Measurements from ENCODE around the gene SCN8A. TPM values are rescaled to one million over a fixed set of nuclear protein-coding genes. Genes with fewer than 3 reads are reported as not detected.
A peak's percentile ranks its signal among the peaks of the same experiment; 100 is the strongest.

The SCN8A gene
- total RNA-seq, 1 experiment from 2014 or later: 5.4 TPM

DNA sequence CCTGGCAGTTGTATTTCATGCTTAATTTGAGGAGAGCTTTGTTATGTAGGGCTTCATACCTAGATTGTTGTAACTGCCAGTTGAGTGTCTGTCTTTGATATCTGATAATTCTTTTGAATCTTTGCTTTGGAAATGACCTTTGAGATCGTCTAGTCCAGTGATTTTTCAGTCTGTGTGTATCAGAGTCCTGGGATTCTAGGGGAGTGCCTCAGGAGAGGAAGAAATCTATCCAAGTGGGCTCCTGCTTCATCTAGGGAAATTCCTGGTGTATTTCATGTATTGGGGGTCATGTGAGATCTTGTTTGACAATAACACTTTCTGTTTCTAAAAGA lies 158.9 kb downstream of the SCN8A start:
- intact Hi-C loops (cut with micrococcal nuclease; ENCODE audit: unreplicated experiment): no loop called here
- H3K27ac ChIP-seq (ENCODE audit: low read depth, low read length, poor library complexity, severe bottlenecking): no peak overlapping the region
- peaks cover 10% of the 10 kb centered on the region for H3K4me1 ChIP-seq (ENCODE audit: insufficient read depth, low read length, poor library complexity, severe bottlenecking)
- no TSS peak for BruUV-seq (replicated peaks)
- H3K36me3 ChIP-seq (ENCODE audit: insufficient read depth, low read length, poor library complexity, severe bottlenecking): no peaks in the 10 kb centered on the region
- no peak for DNase-seq (ENCODE audit: low spot score)
- CTCF ChIA-PET: no interaction called here
- H3K27me3 ChIP-seq (replicated peaks; ENCODE audit: insufficient read depth, low read depth, low read length, poor library complexity): no peaks in the 10 kb centered on the region
- POLR2A ChIA-PET (ENCODE audit: low non-redundant PET): no interaction called here
- TF ChIP-seq, protein P1, sequence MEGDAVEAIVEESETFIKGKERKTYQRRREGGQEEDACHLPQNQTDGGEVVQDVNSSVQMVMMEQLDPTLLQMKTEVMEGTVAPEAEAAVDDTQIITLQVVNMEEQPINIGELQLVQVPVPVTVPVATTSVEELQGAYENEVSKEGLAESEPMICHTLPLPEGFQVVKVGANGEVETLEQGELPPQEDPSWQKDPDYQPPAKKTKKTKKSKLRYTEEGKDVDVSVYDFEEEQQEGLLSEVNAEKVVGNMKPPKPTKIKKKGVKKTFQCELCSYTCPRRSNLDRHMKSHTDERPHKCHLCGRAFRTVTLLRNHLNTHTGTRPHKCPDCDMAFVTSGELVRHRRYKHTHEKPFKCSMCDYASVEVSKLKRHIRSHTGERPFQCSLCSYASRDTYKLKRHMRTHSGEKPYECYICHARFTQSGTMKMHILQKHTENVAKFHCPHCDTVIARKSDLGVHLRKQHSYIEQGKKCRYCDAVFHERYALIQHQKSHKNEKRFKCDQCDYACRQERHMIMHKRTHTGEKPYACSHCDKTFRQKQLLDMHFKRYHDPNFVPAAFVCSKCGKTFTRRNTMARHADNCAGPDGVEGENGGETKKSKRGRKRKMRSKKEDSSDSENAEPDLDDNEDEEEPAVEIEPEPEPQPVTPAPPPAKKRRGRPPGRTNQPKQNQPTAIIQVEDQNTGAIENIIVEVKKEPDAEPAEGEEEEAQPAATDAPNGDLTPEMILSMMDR (conservative IDR thresholded peaks at IDR 0.05; ENCODE audit: low read depth, low read length): no peak
- TF ChIP-seq EZH2 (IDR thresholded peaks at IDR 0.05; ENCODE audit: borderline replicate concordance, low read depth, low read length, poor library complexity, severe bottlenecking): no peak
- no peaks in the 10 kb centered on the region for H3K9me3 ChIP-seq (ENCODE audit: low read depth, low read length, poor library complexity, severe bottlenecking)
- no peak overlapping the region for H3K4me3 ChIP-seq (ENCODE audit: low read depth, low read length, poor library complexity, severe bottlenecking)

DNA sequence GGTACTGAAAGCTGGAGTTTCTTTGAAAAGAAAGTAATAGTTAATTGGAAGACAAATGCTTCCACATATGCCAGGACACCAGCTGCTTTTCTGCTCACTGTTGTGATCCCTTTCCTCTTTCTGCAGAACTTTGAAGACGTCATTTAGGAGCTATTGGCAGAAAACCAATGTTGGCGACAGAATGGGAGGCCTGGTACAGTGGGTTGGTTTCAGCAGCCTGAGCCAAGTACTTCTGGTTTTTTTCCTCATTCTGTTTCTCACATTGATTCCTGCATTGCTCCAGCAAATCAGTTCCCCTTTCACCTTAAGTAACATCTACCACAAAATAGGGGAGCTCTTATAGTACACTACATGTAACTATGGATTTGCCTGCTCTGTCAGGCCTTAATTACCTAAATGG lies 160.6 kb downstream of the SCN8A start:
- Histone ChIP-seq H3K27ac (ENCODE audit: low read depth, low read length, poor library complexity, severe bottlenecking) (no peak overlapping the region), H3K4me3 (ENCODE audit: low read depth, low read length, poor library complexity, severe bottlenecking) (no peak overlapping the region), H3K27me3 (replicated peaks; ENCODE audit: insufficient read depth, low read depth, low read length, poor library complexity) (no peaks in the 10 kb centered on the region), H3K4me1 (ENCODE audit: insufficient read depth, low read length, poor library complexity, severe bottlenecking) (peaks cover 11% of the 10 kb centered on the region), H3K9me3 (ENCODE audit: low read depth, low read length, poor library complexity, severe bottlenecking) (no peaks in the 10 kb centered on the region), H3K36me3 (ENCODE audit: insufficient read depth, low read length, poor library complexity, severe bottlenecking) (no peaks in the 10 kb centered on the region)
- intact Hi-C loops (cut with micrococcal nuclease; ENCODE audit: unreplicated experiment): no loop called here
- TF ChIP-seq, protein P1 (conservative IDR thresholded peaks at IDR 0.05; ENCODE audit: low read depth, low read length): no peak
- no peak for TF ChIP-seq EZH2 (IDR thresholded peaks at IDR 0.05; ENCODE audit: borderline replicate concordance, low read depth, low read length, poor library complexity, severe bottlenecking)
- BruUV-seq (replicated peaks): no TSS peak
- peak; percentile 64 for DNase-seq (ENCODE audit: low spot score)
- ChIA-PET CTCF (no interaction called here), POLR2A (ENCODE audit: low non-redundant PET) (no interaction called here)

DNA sequence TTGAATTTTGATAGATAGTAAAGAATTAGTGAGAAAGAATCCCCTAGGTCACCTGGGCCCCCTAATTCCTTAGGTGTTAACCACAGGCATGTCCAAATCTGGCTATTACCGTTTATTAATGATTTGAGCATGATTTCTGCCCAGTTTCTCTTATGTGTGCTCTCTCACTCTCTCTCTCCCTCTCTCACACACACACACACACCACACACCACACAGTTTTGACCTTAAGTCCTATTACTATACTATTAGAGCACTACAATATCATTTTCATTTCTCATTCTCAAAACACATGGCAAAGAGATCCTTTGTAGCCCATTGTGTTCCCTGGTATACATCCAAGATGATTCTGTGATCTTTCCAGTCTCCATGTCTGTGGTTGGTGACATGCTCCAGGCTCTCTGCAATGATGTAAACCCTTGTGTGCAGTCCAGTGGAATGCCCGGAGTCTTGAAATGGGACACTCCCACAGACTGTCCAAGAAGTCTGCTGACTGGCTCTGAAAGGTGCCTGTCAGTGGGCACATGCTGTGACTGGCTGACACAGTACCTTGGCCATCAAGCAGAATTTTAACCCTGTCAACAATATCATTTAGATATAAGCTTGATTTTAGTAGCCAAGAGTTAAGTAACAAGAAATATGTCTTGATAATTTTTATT lies 161.3 kb downstream of the SCN8A start:
- POLR2A ChIA-PET (ENCODE audit: low non-redundant PET): no interaction called here
- no peak for TF ChIP-seq EZH2 (IDR thresholded peaks at IDR 0.05; ENCODE audit: borderline replicate concordance, low read depth, low read length, poor library complexity, severe bottlenecking)
- TF ChIP-seq, protein P1 (conservative IDR thresholded peaks at IDR 0.05; ENCODE audit: low read depth, low read length): no peak
- peak; percentile 44 for DNase-seq (ENCODE audit: low spot score)
- no TSS peak for BruUV-seq (replicated peaks)
- no peaks in the 10 kb centered on the region for H3K36me3 ChIP-seq (ENCODE audit: insufficient read depth, low read length, poor library complexity, severe bottlenecking)
- CTCF ChIA-PET: no interaction called here
- H3K4me3 ChIP-seq (ENCODE audit: low read depth, low read length, poor library complexity, severe bottlenecking): no peak overlapping the region
- peaks cover 11% of the 10 kb centered on the region for H3K4me1 ChIP-seq (ENCODE audit: insufficient read depth, low read length, poor library complexity, severe bottlenecking)
- no peak overlapping the region for H3K27ac ChIP-seq (ENCODE audit: low read depth, low read length, poor library complexity, severe bottlenecking)
- no peaks in the 10 kb centered on the region for H3K27me3 ChIP-seq (replicated peaks; ENCODE audit: insufficient read depth, low read depth, low read length, poor library complexity)
- intact Hi-C loops (cut with micrococcal nuclease; ENCODE audit: unreplicated experiment): no loop called here
- no peaks in the 10 kb centered on the region for H3K9me3 ChIP-seq (ENCODE audit: low read depth, low read length, poor library complexity, severe bottlenecking)

Data from A673 (cell line).